HK-2 (cell line): ENCODE results near the gene SMOC2.
A peak's percentile ranks its signal among the peaks of the same experiment; 100 is the strongest.

ENCODE experiments used
- DNase-seq: peaks from one replicate; pipeline ENCODE4 v3.0.0-alpha.2; 2018; ENCODE audit not compliant: unreplicated experiment

Gene SMOC2

GRCh38 chr6:168624948-168625347, 184.0 kb downstream of the SMOC2 start:
- no peak for DNase-seq

GRCh38 chr6:168625602-168626001, 184.6 kb downstream of the SMOC2 start:
- no peak for DNase-seq

- no peak for DNase-seq
These were observed 185.1 kb downstream of the SMOC2 start for GRCh38 chr6:168626046-168626602.

GRCh38 chr6:168627506-168628175, 186.7 kb downstream of the SMOC2 start:
- DNase-seq: no peak

- no peak for DNase-seq
These were observed 187.2 kb downstream of the SMOC2 start for GRCh38 chr6:168628176-168628553.

- DNase-seq: no peak
These were observed 187.8 kb downstream of the SMOC2 start for GRCh38 chr6:168628732-168629245.

GRCh38 chr6:168631564-168631963, 190.6 kb downstream of the SMOC2 start:
- DNase-seq: no peak

- no peak for DNase-seq
These were observed 191.7 kb downstream of the SMOC2 start for GRCh38 chr6:168632694-168633093.

- no peak for DNase-seq
These were observed 193.8 kb downstream of the SMOC2 start for GRCh38 chr6:168634541-168635328.

GRCh38 chr6:168636147-168637004, 195.4 kb downstream of the SMOC2 start:
- no peak for DNase-seq

- no peak for DNase-seq
These were observed 196.8 kb downstream of the SMOC2 start for GRCh38 chr6:168637834-168638233.

- no peak for DNase-seq
These were observed 197.7 kb downstream of the SMOC2 start for GRCh38 chr6:168638468-168639271.

GRCh38 chr6:168640181-168640580, 199.2 kb downstream of the SMOC2 start:
- DNase-seq: no peak

- DNase-seq: no peak
These were observed 199.8 kb downstream of the SMOC2 start for GRCh38 chr6:168640768-168641167.

GRCh38 chr6:168641446-168641845, 200.5 kb downstream of the SMOC2 start:
- DNase-seq: peak; percentile 32

GRCh38 chr6:168643401-168643800, 202.4 kb downstream of the SMOC2 start:
- DNase-seq: no peak

- no peak for DNase-seq
These were observed 204.3 kb downstream of the SMOC2 start for GRCh38 chr6:168645326-168645725.

- DNase-seq: no peak
These were observed 206.3 kb downstream of the SMOC2 start for GRCh38 chr6:168647271-168647670.

- no peak for DNase-seq
These were observed 207.5 kb downstream of the SMOC2 start for GRCh38 chr6:168648240-168649125.

- no peak for DNase-seq
These were observed 208.2 kb downstream of the SMOC2 start for GRCh38 chr6:168649209-168649608.
